Stimulated activated CD8-positive, alpha-beta memory T cell treated with anti-CD3 and anti-CD28 coated beads, Interleukin-7, amount 100 ng/mL, for 24 hours (primary cell): ENCODE results near the gene REXO1.

ENCODE experiments used
- DNase-seq: peaks from one replicate; pipeline ENCODE4 v3.0.0-alpha.2; 2020; ENCODE audit warnings: low read depth

REXO1 gene

DNA sequence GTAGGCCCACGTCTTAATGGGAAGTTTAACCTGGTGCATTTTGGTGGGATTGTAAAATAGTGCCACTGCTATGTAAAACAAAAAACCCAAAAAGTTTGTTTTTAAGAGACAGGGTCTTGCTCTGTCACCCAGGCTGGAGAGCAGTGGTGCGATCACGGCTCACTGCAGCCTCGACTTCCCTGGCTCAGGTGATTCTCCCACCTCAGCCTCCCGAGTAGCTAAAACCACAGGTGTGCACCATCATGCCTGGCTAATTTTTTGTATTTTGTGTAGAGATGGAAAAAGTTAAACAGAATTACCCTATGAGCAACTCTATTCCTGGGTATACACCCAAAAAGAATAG, 820 bp upstream of the REXO1 start:
- DNase-seq, result no peak

DNA sequence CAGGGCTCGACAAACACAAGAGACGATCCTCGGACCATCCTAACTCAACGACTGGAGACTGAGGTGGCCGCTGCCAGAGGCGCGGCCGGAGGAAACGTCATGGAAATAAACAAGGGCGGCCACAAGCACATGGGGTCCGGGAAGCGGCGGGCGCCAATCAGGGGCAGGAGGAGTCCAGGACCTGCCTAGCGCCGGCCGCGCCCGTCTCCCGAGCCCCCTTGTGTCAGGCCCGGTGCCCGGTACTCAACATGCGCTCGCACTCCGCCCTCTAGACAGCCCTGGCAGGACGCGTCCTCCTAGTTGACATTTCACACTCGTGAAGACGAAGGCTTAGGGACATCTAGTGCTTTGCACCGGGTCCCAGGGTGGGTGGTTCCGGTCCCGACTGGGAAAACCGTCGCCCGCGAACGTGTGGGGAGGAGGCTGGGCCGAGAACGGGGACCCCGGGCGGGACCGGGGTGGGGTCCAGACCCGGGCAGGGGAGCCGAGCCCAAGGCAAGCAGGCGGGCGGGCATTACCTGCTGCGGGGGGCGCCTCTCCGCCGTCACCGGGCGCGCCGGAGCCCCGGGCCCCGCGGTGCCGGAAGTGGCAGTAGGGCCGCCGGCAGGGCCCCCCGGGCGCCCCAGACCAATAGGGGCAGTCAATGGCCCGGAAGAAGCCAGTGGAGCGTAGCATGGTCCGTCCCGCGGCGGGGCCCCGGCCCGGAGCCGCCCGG, 442 bp downstream of the REXO1 start:
- DNase-seq, result no peak

DNA sequence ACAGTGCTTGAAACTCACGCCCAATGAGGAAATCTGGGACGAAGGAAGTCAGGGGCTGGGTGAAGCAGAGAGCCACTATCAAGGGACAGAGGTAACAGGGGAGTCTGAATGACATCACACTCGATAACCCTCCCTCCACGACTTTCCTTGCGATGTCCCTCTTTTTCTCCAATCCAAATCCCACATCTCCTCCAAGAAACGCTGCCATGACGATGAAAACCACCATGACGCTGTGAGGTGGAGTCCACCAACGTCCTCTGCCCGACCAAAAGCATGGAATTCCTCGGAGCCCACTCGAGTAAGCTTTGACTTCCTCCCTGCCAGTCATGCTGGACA, 967 bp downstream of the REXO1 start:
- DNase-seq, result no peak

DNA sequence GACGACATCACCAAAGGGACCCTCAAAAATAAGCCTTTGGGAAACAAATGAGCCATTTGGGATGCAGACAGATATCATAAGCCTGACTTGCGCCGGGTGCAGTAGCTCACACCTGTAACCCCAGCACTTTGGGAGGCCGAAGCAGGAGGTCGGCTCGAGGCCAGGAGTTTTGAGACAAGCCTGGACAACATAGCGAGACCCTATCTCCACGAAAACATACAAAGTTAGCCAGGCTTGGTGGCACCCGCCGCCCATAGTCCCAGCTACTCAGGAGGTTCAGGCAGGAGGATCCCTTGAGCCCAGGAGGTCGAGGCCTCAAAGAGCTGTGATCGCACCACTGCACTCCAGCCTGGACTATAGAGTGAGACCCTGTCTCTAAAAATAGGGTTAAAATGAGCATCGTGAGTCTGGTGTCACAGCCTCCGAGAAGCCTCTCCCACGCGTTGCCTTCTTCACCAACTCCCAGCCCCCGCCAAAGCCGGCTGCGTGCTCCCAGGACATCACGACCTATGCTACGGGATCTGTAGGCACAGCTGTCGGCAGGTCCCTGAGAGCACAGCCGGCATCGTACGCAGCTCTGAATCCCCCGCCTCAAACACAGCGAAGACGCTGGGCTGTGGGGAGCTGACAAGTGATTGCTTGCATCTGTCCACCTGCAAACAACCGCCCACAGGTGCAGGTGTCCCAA, 1.6 kb downstream of the REXO1 start:
- DNase-seq, result no peak

DNA sequence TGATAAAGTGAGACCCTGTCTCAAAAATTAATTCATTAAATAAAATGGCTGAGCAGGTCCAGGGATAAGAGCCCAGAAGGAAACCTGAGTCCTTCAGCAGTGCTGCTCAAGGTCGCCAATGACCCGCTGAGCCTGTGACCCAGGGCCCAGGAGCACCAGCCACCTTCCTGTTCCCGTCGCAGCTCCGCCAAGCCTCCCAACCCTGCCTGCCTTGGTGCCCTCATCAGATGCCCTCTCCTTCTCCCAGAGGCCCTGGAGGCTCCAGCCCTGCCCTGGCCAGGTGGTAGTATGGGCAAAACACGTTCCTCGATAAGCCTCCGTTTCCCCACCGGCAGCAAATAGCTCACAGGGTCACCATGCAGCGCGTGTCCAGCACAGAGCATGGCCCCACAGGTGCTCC, 2.6 kb downstream of the REXO1 start:
- no peak for DNase-seq

DNA sequence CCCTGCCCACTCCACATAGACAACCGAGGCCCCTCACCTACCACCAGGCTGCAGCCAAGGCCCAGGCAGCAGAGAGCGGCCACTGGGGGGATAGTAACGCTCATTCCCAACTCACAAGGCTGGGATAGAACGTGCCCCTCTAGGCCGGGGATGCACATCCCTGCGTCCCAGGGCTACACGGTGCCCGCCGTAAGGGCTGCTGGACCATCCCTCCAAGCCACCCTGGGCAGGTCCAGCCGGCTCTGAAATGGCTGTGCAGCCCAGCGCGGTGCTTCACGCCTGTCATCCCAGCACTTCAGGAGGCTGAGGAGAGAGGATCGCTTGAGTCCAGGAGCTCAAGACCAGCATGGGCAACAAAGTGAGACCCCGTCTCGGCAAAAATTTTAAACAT, 3.2 kb downstream of the REXO1 start:
- no peak for DNase-seq

DNA sequence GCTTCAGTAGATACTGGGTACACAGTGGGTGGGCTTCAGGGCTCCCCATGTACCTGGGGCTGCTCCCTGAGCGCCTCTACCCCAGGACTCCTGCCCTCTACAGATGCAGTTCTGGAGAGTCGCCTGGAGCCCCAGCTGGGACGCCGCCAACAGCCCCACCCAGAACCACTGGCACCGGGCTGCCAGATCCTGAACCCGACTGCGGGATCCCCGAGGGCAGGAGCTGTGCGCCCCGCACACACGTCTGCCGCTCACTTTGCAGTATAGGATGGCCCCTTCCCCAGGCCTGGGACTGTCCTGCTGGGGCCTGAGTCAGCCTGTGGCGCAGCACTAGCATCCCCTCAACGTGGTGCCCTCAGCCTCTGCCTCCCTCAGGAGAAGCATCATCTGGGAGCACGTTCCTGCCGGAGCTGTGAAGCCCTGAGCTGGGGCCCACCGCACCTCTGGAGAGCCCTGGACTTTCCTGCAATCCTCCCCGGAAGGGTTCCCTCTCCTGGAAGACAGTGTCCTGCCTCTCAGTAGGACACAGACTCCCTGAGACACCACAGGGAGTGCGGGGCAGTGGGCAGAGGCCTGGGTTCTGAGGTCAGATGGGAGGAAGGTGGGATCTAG, 3.7 kb downstream of the REXO1 start:
- DNase-seq, result no peak

DNA sequence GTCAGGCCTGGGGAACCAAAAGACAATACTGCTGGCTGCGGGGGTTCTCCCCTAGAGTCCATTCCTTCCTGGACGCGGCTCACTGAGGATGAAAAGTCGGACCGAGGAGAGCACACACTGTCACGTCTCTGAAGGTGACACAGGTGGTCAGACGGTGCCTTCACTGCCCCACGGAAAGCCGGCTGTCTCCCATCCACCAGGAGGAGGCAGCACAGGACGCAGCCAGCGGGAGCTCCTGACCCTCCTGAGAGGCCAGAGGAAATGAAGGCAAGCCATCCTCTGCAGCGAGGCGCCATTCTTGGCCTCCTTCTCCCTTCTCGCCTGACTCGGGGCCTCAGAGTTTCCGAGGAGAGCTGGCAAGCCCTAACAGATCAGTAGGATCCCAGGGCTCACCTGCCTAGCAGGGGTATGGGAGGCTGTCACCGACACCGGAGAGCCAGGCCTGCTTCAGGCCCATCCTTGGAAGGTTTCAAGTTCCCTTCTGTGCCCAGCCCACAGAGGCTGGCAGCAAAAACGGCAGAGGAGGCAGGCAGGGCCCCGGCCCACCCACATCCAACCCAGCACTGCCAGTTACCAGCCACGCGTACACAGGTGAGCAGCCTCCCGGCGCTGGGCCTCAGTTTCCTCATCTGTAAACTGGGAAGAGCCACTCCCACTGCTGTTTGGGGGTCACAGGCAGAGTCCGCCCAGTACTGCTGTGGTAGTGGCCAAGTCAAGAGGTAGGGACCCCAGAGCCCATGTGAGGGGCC, 4.5 kb downstream of the REXO1 start:
- no peak for DNase-seq

DNA sequence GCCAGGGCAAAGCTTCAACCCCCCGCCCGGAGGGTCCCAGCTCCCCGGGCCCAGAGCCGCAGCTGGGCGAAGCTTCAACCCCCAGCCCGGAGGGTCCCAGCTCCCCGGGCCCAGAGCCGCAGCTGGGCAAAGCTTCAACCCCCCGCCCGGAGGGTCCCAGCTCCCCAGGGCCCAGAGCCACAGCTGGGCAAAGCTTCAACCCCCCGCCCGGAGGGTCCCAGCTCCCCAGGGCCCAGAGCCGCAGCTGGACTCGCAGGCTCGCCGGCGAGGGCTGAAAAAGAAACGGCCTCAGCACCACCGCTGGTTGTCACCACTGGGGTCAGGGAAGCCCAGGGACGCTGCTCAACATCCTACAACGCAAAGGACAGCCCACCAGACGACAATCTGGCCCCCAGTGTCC, 5.2 kb downstream of the REXO1 start:
- no peak for DNase-seq

DNA sequence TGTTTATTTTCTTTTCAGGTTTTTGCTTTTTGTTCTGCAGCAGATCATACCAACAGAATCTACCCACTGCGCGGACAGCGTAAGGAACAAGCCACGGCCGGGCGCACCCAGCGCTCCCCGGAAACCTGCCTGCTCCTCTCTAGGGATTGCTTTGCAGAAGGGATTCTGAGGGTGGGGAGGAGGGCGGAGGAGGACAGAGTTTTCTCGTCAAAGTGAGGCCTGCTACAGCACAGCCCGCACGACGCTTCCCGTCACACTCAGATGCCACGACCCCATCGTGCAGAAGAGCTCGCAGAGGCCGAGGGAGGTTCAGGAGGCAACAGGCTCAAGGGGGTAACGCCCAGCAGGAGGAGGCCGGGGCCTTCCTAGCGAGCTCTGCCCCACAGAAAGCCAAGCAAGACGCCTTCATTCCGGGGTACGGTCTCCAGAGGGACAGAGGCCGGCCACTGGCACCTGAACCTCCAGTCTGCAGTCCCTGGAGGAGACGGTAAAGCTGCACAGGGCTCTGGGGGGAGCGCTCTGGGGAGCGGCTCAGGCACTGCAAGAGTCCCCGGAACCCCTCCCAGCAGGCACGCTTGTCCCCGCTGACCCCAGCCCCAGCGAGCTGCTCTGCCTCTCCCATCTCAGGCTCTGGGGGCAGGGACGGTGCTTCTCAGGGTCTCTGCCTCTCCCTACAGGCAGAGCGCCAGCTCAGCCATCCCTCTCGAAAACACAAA, 6.9 kb downstream of the REXO1 start:
- no peak for DNase-seq

DNA sequence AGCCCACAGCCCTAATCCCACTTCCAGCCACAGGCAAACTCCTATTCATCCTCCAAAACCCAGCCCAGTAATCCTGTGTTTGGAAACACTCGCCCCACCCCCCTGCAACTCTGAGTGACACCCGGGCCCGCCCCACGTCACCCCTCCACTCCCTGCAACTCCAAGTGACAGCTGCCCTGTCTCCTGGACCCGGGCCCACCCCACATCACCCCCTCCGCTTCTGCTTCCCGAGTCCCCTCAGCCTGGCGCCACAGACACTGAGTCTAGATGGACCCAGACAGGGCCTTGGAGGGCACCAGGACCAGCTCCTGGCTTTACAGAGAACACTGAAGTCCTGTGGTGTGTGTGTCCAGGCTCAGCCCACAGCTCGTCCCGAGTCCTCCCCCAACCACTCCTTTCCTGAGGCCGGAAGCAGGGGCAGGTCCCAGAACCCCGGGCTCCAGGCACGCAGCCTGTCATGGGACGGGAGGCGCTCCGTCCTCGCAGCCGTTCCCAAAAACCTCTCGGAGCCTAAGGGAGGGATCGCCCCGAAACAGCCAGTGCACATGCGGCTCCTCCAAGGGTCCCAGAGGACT, 7.7 kb downstream of the REXO1 start:
- no peak for DNase-seq

DNA sequence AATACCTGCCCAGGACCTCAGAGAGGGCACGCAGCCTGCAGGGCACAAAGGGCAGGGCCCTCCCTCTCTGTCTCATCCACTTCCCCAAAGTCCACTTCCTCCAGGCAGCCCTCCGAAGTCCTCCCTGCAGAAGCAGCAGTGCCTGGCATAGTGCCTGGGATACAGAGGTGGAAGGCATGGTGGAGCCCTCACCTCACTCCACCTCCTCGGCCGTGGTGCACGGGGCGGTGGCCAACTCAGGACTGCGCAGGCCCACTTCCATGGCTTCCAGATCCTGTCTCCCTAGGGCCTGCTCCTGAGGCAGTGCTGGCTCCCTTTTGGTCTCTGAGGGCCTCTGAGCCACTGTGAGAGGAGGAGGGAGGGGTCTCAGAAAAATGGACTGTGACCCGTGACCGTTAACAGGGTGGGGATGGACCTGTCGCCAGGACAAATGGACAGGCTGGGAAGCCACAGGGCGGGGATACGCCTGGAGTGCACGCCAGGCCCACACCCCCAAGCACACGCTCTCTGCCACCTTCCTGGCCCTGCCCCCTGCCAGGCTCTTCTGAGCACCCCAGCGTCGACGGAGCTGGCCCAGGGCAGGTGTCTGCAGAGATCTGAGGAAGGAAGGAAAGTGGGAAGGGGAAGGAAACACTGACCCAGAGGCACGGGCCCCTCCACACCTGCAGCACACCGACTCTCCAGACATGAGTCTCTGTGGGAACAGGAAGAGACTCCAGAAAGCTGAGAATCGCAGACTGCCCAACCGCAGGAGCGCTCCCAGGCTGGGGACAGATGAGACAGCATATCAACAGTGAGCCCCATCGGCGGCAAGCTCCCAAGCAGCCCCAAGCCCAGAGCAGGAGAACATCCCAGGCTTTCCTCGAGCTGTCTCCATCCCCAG, 8.4 kb downstream of the REXO1 start:
- no peak for DNase-seq

DNA sequence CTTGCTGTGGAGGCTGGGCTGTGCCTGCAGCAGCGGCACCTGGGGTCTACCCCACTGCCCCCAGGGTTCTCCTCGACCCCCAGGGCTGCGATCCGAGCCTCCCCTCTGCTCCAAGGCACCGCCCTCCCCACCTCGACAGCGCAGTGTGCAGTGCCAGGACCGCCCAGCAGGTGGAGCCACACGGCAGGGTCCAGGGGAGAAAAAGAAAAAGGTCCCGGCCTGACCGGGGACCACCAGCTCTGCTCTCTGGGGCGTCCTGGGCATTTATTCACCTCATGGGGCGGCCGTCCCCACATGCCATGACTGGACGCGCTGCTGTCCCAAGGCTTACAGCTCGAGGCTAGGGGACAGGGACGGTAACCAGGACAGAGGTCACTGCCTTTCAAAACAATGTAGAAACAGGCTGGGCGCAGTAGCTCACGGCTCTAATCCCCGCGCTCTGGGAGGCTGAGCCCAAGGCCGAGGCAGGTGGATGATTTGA, 10.6 kb downstream of the REXO1 start:
- DNase-seq, result peak; percentile 41

DNA sequence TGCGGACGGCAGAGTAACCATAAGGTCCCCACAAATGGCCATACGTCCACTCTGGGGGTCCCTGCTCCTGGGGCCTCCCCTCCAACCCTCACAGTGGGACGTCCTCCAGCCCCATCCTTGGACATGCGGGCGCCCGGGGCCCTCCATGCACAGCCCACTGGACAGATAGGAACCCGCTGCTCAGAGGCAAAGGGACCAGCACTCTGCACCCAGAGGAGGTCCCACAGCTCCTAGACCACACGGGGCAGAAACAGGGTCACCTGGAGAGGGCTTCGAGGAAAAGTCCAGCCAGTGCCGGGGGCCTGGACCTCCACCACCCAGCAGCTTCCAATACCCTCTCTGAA, 11.1 kb downstream of the REXO1 start:
- no peak for DNase-seq

DNA sequence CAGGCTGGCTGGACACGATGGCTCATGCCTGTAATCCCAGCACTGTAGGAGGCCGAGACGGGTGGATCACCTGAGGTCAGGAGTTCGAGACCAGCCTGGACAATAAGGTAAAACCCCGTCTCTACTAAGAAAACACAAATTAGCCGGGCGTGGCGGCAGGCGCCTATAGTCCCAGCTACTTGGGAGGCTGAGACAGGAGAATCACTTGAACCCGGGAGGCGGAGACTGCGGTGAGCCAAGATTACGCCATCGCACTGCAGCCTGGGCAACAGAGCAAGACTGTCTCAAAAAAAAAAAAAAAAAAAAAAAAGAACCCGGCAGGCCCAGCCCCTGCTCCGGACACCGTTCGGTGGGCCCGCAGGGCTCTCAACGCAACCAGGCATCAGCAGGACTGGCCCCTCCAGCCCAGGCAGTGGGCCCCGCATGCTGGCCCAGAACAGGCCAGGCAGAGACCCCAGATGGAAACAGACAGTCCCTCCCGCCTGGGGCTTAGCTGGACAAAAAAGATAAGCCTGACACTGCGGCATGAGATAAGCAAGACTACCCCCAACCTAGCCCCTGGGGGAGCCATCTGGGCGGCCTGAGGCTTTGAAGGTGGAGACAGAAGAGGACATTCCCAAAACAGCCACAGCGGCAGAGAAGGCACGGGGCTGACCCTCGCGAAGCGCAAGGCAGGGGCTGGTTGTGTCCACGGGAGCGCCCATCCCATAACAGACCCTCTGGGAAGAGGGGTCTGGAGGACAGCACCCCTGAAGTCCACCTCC, 11.6 kb downstream of the REXO1 start:
- no peak for DNase-seq

DNA sequence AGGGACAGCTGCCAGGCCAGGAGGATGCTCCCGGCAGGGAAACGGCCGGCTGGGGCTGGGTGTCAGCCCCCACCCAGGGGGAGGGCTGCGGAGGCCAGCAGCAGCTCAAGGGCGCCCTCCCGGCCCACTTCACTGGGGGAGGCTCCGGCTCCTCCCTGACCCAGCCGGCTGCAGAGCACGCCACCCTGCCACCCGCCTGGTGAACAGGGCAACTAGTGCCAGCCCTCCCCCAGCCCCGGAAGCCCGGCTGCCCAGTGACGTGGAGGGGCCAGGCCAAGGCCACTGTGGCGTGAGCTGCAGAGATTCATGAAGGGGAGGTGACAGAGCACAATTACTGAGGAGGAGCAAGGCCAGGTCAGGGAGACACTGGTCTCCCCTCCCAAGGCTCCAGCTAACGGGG, 14.7 kb downstream of the REXO1 start:
- no peak for DNase-seq

DNA sequence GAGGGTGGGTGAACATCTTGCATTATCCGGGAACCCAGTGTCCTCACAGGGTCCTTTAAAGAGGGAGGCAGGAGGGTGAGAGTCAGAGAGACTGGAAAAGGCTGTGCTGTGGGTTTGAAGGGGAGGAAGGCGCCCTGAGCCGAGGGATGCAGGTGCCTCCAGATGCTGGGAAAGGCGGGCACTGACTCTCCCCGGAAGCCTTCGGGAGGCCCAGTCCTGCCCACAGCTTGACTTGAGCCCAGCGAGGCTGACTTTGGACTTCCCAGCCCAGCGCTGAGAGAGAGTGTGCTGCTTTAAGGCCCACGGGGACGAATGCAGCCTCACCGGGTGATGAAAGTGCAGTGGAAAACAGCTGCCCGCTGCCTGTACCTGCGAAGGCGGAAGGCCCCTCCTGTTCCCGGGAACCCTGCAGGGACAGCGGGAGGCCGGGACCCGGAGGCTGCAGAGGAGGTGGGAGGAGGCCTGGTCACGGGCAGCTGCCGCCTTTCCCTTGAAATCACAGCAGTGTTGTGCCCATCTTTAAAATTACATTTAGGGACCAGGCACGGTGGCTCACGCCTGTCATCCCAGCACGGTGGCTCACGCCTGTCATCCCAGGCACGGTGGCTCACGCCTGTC, 16.1 kb downstream of the REXO1 start:
- no peak for DNase-seq

DNA sequence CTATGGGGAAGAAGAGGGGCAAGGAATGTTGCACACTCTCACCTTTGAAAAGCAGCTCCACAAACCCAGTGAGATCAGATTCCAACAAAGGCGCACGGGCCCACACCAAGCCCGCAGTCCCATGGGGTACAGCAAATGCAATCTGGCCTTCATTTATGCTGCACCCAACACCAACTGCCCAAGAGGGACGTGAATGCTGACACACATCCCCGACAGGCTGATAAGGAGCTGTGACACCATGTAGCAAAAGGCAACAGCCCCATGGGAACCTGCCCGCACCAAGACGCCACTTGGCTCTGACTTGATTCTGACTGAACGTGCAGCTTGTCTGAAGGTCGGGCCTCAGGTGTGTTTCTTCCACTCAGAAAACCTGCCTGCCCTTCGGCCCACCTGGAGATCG, 17.3 kb downstream of the REXO1 start:
- no peak for DNase-seq

DNA sequence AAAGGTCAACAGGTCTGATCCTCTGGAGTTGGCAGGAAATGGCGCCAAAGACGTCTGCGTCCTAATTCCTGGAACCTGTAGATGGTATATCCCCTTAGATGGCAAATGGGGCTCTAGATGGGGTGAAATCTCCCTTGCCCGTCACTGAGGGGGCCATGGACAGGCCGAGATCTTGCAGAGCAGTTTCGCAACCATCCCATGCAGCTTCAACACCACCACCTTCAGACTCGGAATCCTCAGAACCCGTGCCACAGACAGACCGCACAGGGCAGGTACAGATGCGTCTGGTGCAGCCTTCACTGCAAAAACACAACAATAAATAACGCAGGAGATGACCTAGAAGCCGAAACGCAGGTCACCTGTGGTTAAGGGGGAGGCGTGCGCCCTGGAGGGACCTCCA, 17.7 kb downstream of the REXO1 start:
- DNase-seq, result no peak

DNA sequence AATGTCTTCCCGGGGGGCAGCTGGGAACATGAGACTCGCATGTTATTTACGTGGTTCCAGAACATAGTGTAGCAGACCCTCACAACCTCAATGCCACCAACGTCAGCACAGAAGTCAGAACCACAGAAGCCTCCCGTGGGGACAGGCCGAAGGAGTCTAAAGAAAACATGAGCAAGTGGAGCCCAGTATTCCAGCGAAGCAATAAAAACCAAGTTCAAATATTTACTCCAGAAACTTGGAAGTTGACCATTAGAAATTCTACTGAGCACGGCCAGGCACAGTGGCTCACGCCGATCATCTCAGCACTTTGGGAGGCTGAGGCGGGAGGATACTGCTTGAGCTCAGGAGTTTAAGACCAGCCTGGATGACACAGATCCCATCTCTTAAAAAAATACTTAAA, 18.3 kb downstream of the REXO1 start:
- DNase-seq, result no peak
